GM21526 (cell line): ENCODE measurements around the gene SLC23A2.
"Not testable (repeated sequence)": the region's sequence is repeated elsewhere in the genome, so short reads cannot be mapped to it uniquely, and the experiment has no call there.

Experiments
- ATAC-seq: cut with Tn5 transposase; IDR thresholded peaks from one replicate; pipeline ENCODE4 v1.9.1; 2021; ENCODE audit warnings: moderate library complexity; ENCODE audit not compliant: unreplicated experiment, low FRiP score

The SLC23A2 gene

GRCh38 chr20:5013682-5014447 lies 12.6 kb upstream of the SLC23A2 start:
- ATAC-seq: no peak

DNA sequence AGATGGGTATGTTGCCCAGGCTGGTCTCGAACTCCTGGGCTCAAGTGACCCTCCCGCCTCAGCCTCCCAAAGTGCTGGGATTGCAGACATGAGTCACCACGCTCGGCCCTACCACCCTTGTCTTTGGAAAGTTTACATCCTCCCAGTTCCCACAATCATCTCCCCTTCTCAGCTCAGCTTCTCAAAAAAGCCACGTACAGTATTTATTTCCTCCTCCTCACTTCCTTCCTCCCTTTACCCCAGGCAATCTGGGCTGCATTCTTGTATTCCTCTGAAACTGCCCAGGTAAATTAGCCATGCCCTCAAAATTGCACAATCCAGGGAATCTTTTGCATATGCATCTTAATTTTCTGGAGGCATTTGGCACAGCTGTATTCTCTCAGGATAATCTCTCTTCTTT lies 7.4 kb upstream of the SLC23A2 start:
- ATAC-seq: no peak

- no peak for ATAC-seq
Measured at GRCh38 chr20:5005326-5005725, 4.0 kb upstream of the SLC23A2 start.

GRCh38 chr20:5004825-5005224 lies 3.5 kb upstream of the SLC23A2 start:
- ATAC-seq: not testable (repeated sequence)

GRCh38 chr20:5003626-5004025 lies 2.3 kb upstream of the SLC23A2 start:
- ATAC-seq: no peak

DNA sequence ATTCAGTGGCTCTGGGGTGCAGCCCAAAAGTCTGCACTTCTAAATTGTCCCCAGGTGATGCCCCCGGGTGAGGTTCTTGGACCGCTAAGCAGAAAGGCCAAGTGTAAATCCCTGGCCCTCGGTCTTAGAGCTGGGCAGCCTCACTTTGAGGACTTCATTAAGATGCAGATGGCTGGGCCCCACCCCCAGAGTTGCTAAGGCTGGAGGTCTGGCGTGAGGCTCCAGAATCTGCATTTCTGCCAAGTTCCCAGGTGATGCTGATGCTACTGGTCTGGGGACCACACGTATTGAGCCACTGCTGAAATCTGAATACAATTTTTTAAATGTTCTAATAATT lies 735 bp upstream of the SLC23A2 start:
- ATAC-seq: no peak

- no peak for ATAC-seq
Measured at GRCh38 chr20:5000263-5001173, 792 bp downstream of the SLC23A2 start.

DNA sequence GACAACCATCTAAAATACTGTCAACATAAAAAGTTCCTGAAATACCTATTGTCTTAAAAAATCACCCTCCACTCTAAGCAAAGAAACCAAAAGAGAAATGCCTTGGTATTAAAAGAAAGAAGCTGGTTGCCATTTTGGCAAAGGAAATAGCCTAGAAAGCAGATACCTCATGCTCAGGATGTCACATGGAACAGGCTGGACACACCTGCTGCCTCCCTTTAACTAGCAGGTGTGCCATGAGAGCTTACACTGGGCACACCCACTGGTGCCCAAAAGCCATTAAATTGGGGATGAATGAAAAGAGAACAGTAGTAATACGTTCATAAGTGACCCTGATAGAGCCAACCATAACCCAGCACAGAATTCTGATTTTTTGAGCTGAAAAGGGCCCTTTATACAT lies 1.5 kb downstream of the SLC23A2 start:
- no peak for ATAC-seq

GRCh38 chr20:4998160-4998651 lies 3.1 kb downstream of the SLC23A2 start:
- no peak for ATAC-seq

DNA sequence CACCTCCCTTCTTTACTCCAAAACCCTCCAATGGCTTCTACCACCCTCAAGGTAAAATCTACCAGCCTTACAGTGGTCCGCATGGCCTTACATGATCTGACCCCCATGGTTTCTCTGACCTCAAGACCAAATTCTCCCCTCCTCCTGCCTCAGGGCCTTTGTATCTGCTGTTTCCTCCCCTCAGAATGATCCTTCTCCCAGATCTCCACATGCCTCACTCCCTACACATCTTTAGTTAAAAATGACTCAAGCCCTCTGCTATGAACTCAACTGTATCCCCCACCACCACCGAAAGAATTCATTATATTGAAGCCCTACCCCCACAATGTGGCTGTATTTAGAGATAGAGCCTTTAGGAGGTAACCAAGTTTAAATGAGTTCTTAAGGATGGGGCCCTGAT lies 4.1 kb downstream of the SLC23A2 start:
- ATAC-seq: no peak

GRCh38 chr20:4989570-4989969 lies 11.7 kb downstream of the SLC23A2 start:
- peak; percentile 46 for ATAC-seq

DNA sequence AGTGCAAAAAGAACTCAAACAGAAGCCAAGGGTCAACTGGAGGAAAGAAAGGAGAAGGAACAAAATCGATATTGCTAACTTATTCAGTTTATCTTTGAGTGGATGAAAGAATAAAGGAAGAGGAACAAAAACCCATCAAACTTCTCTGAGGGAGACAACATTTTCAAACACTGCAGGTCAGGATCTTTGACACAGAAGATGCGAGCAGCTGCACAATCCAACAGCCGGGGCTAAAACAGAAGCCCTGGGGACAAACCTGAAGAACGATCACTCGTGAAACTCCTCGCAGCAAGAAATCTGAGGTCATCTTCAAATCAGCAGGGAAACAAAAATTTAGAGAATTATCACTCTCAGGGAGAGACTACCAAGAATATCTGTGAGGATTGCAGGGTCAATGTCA lies 14.2 kb downstream of the SLC23A2 start:
- no peak for ATAC-seq

- ATAC-seq: peak; percentile 43
Measured at GRCh38 chr20:4985658-4986057, 15.7 kb downstream of the SLC23A2 start.

DNA sequence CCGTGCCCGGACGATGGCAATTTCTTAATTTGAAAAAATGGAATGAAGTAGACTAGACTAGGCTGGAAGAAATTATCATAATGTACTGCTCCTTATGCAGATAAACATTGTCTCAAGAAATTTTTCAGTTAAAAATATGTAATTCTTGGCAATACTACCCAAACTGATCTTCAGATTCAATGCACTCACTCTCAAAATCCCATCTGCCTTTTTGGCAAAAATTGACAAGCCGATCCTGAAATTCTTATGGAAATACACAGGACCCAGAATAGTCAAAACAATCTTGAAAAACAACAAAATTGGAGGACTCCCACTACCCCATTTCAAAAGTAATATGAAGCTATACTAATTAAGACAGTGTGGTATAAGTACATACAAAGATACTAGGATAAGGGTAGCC lies 19.0 kb downstream of the SLC23A2 start:
- no peak for ATAC-seq

DNA sequence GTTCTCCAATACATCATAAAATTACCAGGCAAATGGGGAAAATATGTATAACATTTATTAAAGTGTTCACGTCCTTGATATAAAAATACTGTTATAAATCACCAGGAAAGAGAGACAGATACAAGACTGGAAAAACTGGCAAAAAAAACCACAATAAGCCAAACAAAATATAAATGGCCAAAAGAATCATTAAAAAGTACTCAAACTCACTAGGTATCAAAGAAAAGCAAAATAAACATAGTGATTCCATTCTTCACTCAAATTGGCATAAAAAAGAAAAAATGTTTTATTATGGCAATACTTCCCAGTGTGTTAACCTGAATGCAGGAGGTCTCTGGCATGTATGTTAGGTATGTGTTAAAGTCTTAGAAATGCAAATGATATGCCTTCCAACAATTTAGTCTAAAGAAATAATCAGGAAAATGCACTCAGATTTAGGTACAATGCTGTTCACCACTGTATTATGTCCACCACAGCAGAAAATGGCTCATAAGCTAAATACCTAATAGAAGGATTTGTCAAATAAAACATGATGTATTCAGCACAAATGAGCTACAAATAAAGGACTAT lies 21.4 kb downstream of the SLC23A2 start:
- ATAC-seq: no peak

DNA sequence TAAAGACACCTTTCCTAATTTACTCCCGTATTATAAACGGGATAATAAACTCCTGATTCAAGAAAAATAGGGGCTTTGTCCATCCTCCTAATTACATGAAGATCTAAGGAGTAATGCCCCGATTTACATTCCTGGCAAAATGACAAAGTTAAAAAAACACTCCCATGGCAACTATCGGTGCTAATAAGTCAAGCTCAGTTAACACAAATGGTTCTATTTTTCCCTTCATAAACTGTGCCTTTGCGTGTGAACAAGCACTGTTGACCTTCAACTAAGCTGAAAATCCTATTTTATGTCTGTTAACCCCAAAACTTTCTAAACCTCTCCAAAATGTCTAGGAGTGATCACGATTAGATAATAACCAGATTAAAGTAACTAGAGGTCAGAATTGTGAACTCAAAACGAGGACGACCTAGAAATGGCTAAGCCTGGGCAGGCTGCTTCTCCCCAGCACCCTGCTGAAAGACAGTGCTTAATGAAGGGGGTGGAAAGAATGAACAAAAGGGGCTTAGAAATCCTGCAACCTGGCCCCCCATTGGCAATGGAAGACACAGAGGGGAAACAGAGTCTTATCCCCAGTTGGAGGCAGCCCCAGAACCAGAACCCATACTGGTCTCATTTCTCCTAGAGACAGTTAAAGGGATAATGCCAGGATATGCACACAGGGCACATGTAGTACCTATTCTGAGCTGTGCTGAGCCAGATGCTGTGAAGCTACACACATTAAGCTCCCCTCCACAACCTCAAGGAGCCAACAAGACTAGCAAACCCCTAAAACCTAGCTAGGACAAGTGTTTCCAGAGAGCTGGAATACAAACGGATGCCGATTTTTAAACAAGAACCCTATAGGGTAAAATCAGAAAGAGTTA lies 23.0 kb downstream of the SLC23A2 start:
- no peak for ATAC-seq

DNA sequence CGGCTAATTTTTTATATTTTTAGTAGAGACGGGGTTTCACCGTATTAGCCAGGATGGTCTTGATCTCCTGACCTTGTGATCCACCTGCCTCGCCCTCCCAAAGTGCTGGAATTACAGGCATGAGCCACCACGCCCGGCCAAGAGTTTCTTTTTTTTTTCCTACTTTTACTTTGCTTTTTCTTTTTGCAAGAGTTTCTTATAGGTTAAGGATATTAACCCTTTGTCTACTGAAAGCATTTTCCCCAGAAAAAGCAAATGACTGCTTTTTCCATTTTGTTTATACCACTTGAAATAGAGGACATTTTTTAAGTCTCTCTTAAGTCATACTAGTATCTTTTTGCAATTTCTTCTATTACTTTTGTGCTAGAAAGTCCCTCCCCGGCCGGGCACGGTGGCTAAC lies 25.3 kb downstream of the SLC23A2 start:
- ATAC-seq: not testable (repeated sequence)

DNA sequence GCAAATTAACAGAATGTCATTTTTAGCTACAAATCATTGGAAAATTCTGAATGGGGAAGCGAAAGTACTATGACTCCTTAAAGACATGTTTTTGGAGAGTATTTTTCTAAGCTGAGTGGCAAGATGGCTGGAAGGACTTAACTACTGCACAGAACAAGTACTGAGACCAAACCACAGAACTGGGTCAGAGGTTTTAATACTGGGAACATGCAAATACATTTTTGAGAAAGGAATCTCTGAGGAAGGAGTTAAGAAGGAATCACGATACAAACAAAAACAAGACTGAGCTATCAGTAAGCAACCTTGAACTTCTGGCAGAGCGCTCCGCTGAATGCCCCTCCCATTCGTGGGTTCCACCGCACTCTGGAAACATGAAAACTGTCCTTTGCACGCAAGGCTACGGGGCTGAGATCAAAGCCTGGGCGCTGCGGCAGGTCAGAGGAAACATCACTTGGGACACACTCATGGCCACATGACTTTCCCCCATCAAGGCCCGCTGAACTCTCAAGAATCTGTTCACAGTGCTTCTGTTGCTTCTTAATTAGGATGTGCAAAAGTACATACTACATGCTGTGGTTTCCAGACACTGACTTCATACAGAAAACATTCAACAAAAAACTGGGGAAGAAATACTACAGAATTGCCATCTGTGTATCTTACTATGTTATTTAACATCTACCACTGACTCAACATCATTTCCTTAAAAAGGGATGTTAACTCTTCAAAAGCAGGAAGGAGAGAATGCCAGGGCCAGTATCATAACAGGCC lies 27.8 kb downstream of the SLC23A2 start:
- ATAC-seq: peak; percentile 76

- no peak for ATAC-seq
Measured at GRCh38 chr20:4972506-4973251, 28.6 kb downstream of the SLC23A2 start.
